VCaP (cell line): ENCODE results near the gene SHE.
A peak's percentile ranks its signal among the peaks of the same experiment; 100 is the strongest.

ENCODE experiments used
- H3K27ac ChIP-seq: fragments of 450-650 bp; 2 replicates; pipeline ENCODE4 v1.5.1; 2017
- CTCF ChIP-seq: fragments of 450-650 bp; conservative IDR thresholded peaks from 2 replicates; pipeline ENCODE4 v1.5.1; 2017; ENCODE audit warnings: mild to moderate bottlenecking, moderate library complexity

Gene SHE

GRCh38 chr1:154453161-154453560, 49.1 kb downstream of the SHE start:
- TF ChIP-seq CTCF: no peak
- H3K27ac ChIP-seq: no peak overlapping the region

GRCh38 chr1:154448331-154448811, 53.8 kb downstream of the SHE start:
- no peak overlapping the region for H3K27ac ChIP-seq
- TF ChIP-seq CTCF: no peak

- H3K27ac ChIP-seq: no peak overlapping the region; the same call in 1 of the 2 replicates
- no peak for TF ChIP-seq CTCF
Observed at GRCh38 chr1:154446789-154447188, 55.4 kb downstream of the SHE start.

GRCh38 chr1:154446292-154446691, 55.9 kb downstream of the SHE start:
- no peak overlapping the region; the same call in 1 of the 2 replicates for H3K27ac ChIP-seq
- no peak for TF ChIP-seq CTCF

GRCh38 chr1:154445040-154445472, 57.2 kb downstream of the SHE start:
- H3K27ac ChIP-seq: no peak overlapping the region
- no peak for TF ChIP-seq CTCF

GRCh38 chr1:154443274-154444013, 58.8 kb downstream of the SHE start:
- no peak overlapping the region for H3K27ac ChIP-seq
- TF ChIP-seq CTCF: no peak

- peak; percentile 52 for TF ChIP-seq CTCF
- H3K27ac ChIP-seq: no peak overlapping the region
Observed at GRCh38 chr1:154442006-154442740, 60.0 kb downstream of the SHE start.
